Testis (tissue), 2 donors: Measurements from ENCODE around the gene SHOC2.

ENCODE experiments used
- CTCF ChIP-seq, 3 experiments: fragments of 450-650 bp in 2 of 3; fragments of 200-600 bp in 1 of 3; sonication (generic) in 1 of 3; IDR thresholded peaks; one replicate each; pipeline ENCODE4 v1.5.1; 2016 to 2019; ENCODE audit warnings: antibody characterized with exemption in 3 of 3, mild to moderate bottlenecking in 2 of 3, moderate library complexity in 1 of 3
- POLR2A ChIP-seq: fragments of 450-650 bp; IDR thresholded peaks from one replicate; pipeline ENCODE4 v1.6.1; 2017; ENCODE audit warnings: antibody characterized with exemption, mild to moderate bottlenecking, moderate library complexity

- no peak for TF ChIP-seq CTCF (IDR thresholded peaks at IDR 0.05)
- TF ChIP-seq POLR2A = no peak
These were observed 27.7 kb downstream of the SHOC2 start for GRCh38 chr10:110947061-110947595.
